HFFc6 (cell line): ENCODE results near the gene ZDHHC1. TPM values are rescaled to one million over a fixed set of nuclear protein-coding genes. Genes with fewer than 3 reads are reported as not detected.
A peak's percentile ranks its signal among the peaks of the same experiment; 100 is the strongest.

ENCODE experiments used
- DNase-seq: peaks from one replicate; pipeline ENCODE4 v3.0.0-alpha.2; 2018
- H3K27ac Mint-ChIP-seq: 2 replicates; pipeline ENCODE4 v1.8.0; 2020; ENCODE audit warnings: mild to moderate bottlenecking, mixed read lengths
- H3K27me3 Mint-ChIP-seq: 2 replicates; pipeline ENCODE4 v1.8.0; 2021; ENCODE audit warnings: mild to moderate bottlenecking, moderate library complexity, mixed read lengths; ENCODE audit not compliant: insufficient read depth
- H3K36me3 Mint-ChIP-seq: 2 replicates; pipeline ENCODE4 v1.8.0; 2021; ENCODE audit warnings: low read depth, mixed read lengths
- H3K4me1 Mint-ChIP-seq: 2 replicates; pipeline ENCODE4 v1.8.0; 2020; ENCODE audit warnings: low read depth, mixed read lengths
- H3K4me3 Mint-ChIP-seq: 2 replicates; pipeline ENCODE4 v1.8.0; 2020; ENCODE audit warnings: mild to moderate bottlenecking, moderate library complexity, mixed read lengths
- H3K9me3 Mint-ChIP-seq: 2 replicates; pipeline ENCODE4 v1.8.0; 2020; ENCODE audit warnings: mild to moderate bottlenecking, mixed read lengths
- CTCF ChIP-seq: fragments of 200-600 bp; sonication (generic); IDR thresholded peaks from 2 replicates; pipeline ENCODE4 v1.5.0; 2021; ENCODE audit warnings: antibody characterized with exemption, mild to moderate bottlenecking
- total RNA-seq, 6 experiments: library from RNA; stranded (reverse); fragmentation: NEBNext Ultra II Directional; extraction: Animal tissue kit (Norgen Biotek cat#: 25700); gene quantifications; 2 replicates in 1 of 6; 3 replicates in 5 of 6; pipeline ENCODE4 v1.2.3, GENCODE V29; 2021

Gene ZDHHC1
- total RNA-seq, 6 experiments from 2014 or later = 2.1 to 5.4 (median 2.8) TPM

- H3K27ac Mint-ChIP-seq = peak overlapping the region; percentile 95
- TF ChIP-seq CTCF = no peak
- peaks cover 35% of the 10 kb centered on the region for H3K4me1 Mint-ChIP-seq
- no peaks in the 10 kb centered on the region for H3K9me3 Mint-ChIP-seq
- H3K36me3 Mint-ChIP-seq = no peaks in the 10 kb centered on the region
- no peak for DNase-seq
- peaks cover under 1% of the 10 kb centered on the region; the same call in 1 of the 2 replicates for H3K27me3 Mint-ChIP-seq
- peak overlapping the region; percentile 24; the same call in 1 of the 2 replicates for H3K4me3 Mint-ChIP-seq
These were observed 9.0 kb downstream of the ZDHHC1 start for GRCh38 chr16:67407176-67407787.

GRCh38 chr16:67406111-67406971 lies 9.9 kb downstream of the ZDHHC1 start:
- TF ChIP-seq CTCF = no peak
- Mint-ChIP-seq H3K4me1 (peaks cover 35% of the 10 kb centered on the region), H3K27ac (peak overlapping the region; percentile 95), H3K27me3 (peaks cover 9% of the 10 kb centered on the region), H3K4me3 (peak overlapping the region; percentile 53), H3K36me3 (no peaks in the 10 kb centered on the region), H3K9me3 (no peaks in the 10 kb centered on the region)
- peak; percentile 83 for DNase-seq

GRCh38 chr16:67405336-67405735 lies 10.9 kb downstream of the ZDHHC1 start:
- no peak overlapping the region for H3K27ac Mint-ChIP-seq
- peaks cover 35% of the 10 kb centered on the region for H3K4me1 Mint-ChIP-seq
- no peaks in the 10 kb centered on the region for H3K36me3 Mint-ChIP-seq
- no peaks in the 10 kb centered on the region for H3K9me3 Mint-ChIP-seq
- H3K4me3 Mint-ChIP-seq = no peak overlapping the region
- DNase-seq = no peak
- TF ChIP-seq CTCF = no peak
- peaks cover 14% of the 10 kb centered on the region for H3K27me3 Mint-ChIP-seq

- peaks cover 14% of the 10 kb centered on the region for H3K27me3 Mint-ChIP-seq
- H3K36me3 Mint-ChIP-seq = no peaks in the 10 kb centered on the region
- H3K27ac Mint-ChIP-seq = no peak overlapping the region
- no peak for DNase-seq
- H3K4me3 Mint-ChIP-seq = no peak overlapping the region
- no peaks in the 10 kb centered on the region for H3K9me3 Mint-ChIP-seq
- peaks cover 35% of the 10 kb centered on the region for H3K4me1 Mint-ChIP-seq
- no peak for TF ChIP-seq CTCF
These were observed 11.5 kb downstream of the ZDHHC1 start for GRCh38 chr16:67404740-67405226.

GRCh38 chr16:67403976-67404555 lies 12.2 kb downstream of the ZDHHC1 start:
- no peak for DNase-seq
- no peak overlapping the region for H3K27ac Mint-ChIP-seq
- peaks cover 14% of the 10 kb centered on the region for H3K27me3 Mint-ChIP-seq
- TF ChIP-seq CTCF = no peak
- H3K36me3 Mint-ChIP-seq = no peaks in the 10 kb centered on the region
- peaks cover 35% of the 10 kb centered on the region for H3K4me1 Mint-ChIP-seq
- no peak overlapping the region for H3K4me3 Mint-ChIP-seq
- H3K9me3 Mint-ChIP-seq = no peaks in the 10 kb centered on the region
